Suprapubic skin (tissue), 4 donors: ENCODE data around the gene ZNF391. TPM values are rescaled to one million over a fixed set of nuclear protein-coding genes. Genes with fewer than 3 reads are reported as not detected.

Experiments used
- DNase-seq, 2 donors: peaks; one replicate each; pipeline ENCODE4 v3.0.0-alpha.2; 2019; ENCODE audit warnings: low spot score in 2 of 2
- H3K27ac ChIP-seq: fragments of 200-600 bp; sonication (generic); one replicate; pipeline ENCODE4 v1.5.1; 2019
- H3K27me3 ChIP-seq: fragments of 200-600 bp; sonication (generic); one replicate; pipeline ENCODE4 v1.5.1; 2019
- H3K36me3 ChIP-seq: fragments of 200-600 bp; sonication (generic); one replicate; pipeline ENCODE4 v1.5.1; 2019
- H3K4me1 ChIP-seq: fragments of 200-600 bp; sonication (generic); one replicate; pipeline ENCODE4 v1.5.1; 2019
- H3K4me3 ChIP-seq: fragments of 200-600 bp; sonication (generic); one replicate; pipeline ENCODE4 v1.5.1; 2019; ENCODE audit warnings: mild to moderate bottlenecking
- H3K9me3 ChIP-seq: fragments of 200-600 bp; sonication (generic); one replicate; pipeline ENCODE4 v1.5.1; 2019
- EP300 ChIP-seq: sonication (generic); formaldehyde crosslinking; IDR thresholded peaks from one replicate; pipeline ENCODE4 v1.6.1; 2017; ENCODE audit warnings: antibody characterized with exemption
- POLR2A ChIP-seq, 2 donors: fragments of 450-650 bp; IDR thresholded peaks; one replicate each; pipeline ENCODE4 v1.6.1; 2017; ENCODE audit warnings: antibody characterized with exemption in 2 of 2, mild to moderate bottlenecking in 2 of 2, moderate library complexity in 2 of 2
- POLR2AphosphoS5 ChIP-seq, 3 donors: sonication (generic); formaldehyde crosslinking; IDR thresholded peaks; one replicate each; pipeline ENCODE4 v1.6.1; 2017; ENCODE audit warnings: antibody characterized with exemption in 3 of 3
- WGBS: methylation state at CpG from one replicate; pipeline ENCODE4 v1.1.5; 2018; 5-methylcytosine and 5-hydroxymethylcytosine counted together
- total RNA-seq, 4 donors: library from RNA; depleted of rRNA; stranded (reverse); fragments of >200 nt; gene quantifications; one replicate each; pipeline ENCODE4 v1.1.0, GENCODE V29; 2016
- TF ChIP-seq, protein P1 (sequence below), 2 donors: fragments of 200-600 bp in 1 of 2; fragments of 450-650 bp in 1 of 2; sonication (generic) in 1 of 2; IDR thresholded peaks; one replicate each; pipeline ENCODE4 v1.5.1; 2016 to 2019; ENCODE audit warnings: antibody characterized with exemption in 2 of 2, mild to moderate bottlenecking in 1 of 2, moderate library complexity in 1 of 2

The ZNF391 gene
- 1 to 10 TPM in 3 of 4 donors, under 1 TPM in 1; 0.23 to 1.8 (median 1.5) TPM for total RNA-seq

GRCh38 chr6:27388293-27389197 is at the start of gene ZNF391:
TSS of gene ZNF391 (plus strand) at chr6:27388759. CDS start at chr6:27400371, 11,612 bp downstream.
- Histone ChIP-seq H3K4me3 (peak within 1 kb of the TSS; percentile 72), H3K9me3 (no peaks in the 10 kb centered on the region), H3K4me1 (peaks cover 15% of the 10 kb centered on the region), H3K36me3 (no peaks in the 10 kb centered on the region), H3K27me3 (no peaks in the 10 kb centered on the region), H3K27ac (peak within 1 kb of the TSS; percentile 1)
- DNase-seq = peak; percentile 73 to 85
- TF ChIP-seq, protein P1, sequence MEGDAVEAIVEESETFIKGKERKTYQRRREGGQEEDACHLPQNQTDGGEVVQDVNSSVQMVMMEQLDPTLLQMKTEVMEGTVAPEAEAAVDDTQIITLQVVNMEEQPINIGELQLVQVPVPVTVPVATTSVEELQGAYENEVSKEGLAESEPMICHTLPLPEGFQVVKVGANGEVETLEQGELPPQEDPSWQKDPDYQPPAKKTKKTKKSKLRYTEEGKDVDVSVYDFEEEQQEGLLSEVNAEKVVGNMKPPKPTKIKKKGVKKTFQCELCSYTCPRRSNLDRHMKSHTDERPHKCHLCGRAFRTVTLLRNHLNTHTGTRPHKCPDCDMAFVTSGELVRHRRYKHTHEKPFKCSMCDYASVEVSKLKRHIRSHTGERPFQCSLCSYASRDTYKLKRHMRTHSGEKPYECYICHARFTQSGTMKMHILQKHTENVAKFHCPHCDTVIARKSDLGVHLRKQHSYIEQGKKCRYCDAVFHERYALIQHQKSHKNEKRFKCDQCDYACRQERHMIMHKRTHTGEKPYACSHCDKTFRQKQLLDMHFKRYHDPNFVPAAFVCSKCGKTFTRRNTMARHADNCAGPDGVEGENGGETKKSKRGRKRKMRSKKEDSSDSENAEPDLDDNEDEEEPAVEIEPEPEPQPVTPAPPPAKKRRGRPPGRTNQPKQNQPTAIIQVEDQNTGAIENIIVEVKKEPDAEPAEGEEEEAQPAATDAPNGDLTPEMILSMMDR (IDR thresholded peaks at IDR 0.05) = no peak
- TF ChIP-seq POLR2A (IDR thresholded peaks at IDR 0.05) (no peak), POLR2AphosphoS5 (IDR thresholded peaks at IDR 0.05) (peak in 1 of 3 donors; percentile 4), EP300 (no peak)
- under 1% methylated on average over 22 of the region's 49 CpGs for WGBS

- Histone ChIP-seq H3K36me3 (no peaks in the 10 kb centered on the region), H3K27ac (no peak overlapping the region), H3K27me3 (no peaks in the 10 kb centered on the region), H3K9me3 (peaks cover 4% of the 10 kb centered on the region), H3K4me3 (no peak overlapping the region), H3K4me1 (no peaks in the 10 kb centered on the region)
- WGBS = 77% methylated on average over 4 of the region's 4 CpGs
- no peak for DNase-seq
- TF ChIP-seq EP300 (no peak), POLR2A (IDR thresholded peaks at IDR 0.05) (no peak), POLR2AphosphoS5 (IDR thresholded peaks at IDR 0.05) (no peak)
- TF ChIP-seq, protein P1 (IDR thresholded peaks at IDR 0.05) = no peak
Observed at GRCh38 chr6:27352850-27353249, 35.7 kb upstream of the ZNF391 start.

GRCh38 chr6:27358786-27359185 is 29.8 kb upstream of the ZNF391 start:
- no peak overlapping the region for H3K27ac ChIP-seq
- no peaks in the 10 kb centered on the region for H3K27me3 ChIP-seq
- peaks cover 22% of the 10 kb centered on the region for H3K9me3 ChIP-seq
- peaks cover 21% of the 10 kb centered on the region for H3K36me3 ChIP-seq
- H3K4me3 ChIP-seq = no peak overlapping the region
- no peaks in the 10 kb centered on the region for H3K4me1 ChIP-seq
- DNase-seq = no peak
- 75% methylated on average over 2 of the region's 2 CpGs for WGBS
- TF ChIP-seq EP300 (no peak), POLR2A (IDR thresholded peaks at IDR 0.05) (no peak), POLR2AphosphoS5 (IDR thresholded peaks at IDR 0.05) (no peak)
- TF ChIP-seq, protein P1 (IDR thresholded peaks at IDR 0.05) = no peak

DNA sequence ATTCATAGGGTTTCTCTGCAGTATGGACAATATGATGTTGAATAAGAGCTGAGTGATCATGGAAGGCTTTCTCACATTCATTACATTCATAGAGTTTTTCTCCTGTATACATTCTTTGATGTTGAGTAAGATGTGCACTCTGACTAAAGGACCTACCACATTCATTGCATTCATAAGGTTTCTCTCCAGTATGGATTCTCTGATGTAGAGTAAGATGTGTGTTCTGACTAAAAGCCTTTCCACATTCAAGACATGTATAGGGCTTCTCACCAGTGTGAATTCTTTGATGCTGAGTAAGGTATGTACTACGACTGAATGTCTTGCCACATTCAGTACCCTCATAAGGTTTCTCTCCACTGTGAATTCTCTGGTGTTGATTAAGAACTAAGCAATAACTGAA is 29.3 kb upstream of the ZNF391 start:
- no peaks in the 10 kb centered on the region for H3K4me1 ChIP-seq
- H3K36me3 ChIP-seq = peaks cover 21% of the 10 kb centered on the region
- 92% methylated on average over 1 of the region's 1 CpG for WGBS
- H3K9me3 ChIP-seq = peaks cover 22% of the 10 kb centered on the region
- H3K4me3 ChIP-seq = no peak overlapping the region
- no peaks in the 10 kb centered on the region for H3K27me3 ChIP-seq
- no peak for TF ChIP-seq POLR2AphosphoS5 (IDR thresholded peaks at IDR 0.05)
- TF ChIP-seq EP300 = no peak
- no peak overlapping the region for H3K27ac ChIP-seq
- no peak for DNase-seq

- Histone ChIP-seq H3K4me3 (no peak overlapping the region), H3K9me3 (peaks cover 4% of the 10 kb centered on the region), H3K27me3 (no peaks in the 10 kb centered on the region), H3K36me3 (peaks cover 13% of the 10 kb centered on the region), H3K4me1 (no peaks in the 10 kb centered on the region), H3K27ac (no peak overlapping the region)
- TF ChIP-seq, protein P1 (IDR thresholded peaks at IDR 0.05) = no peak
- TF ChIP-seq EP300 = no peak
- DNase-seq = no peak
- WGBS = 94% methylated on average over 5 of the region's 5 CpGs
Observed at GRCh38 chr6:27368202-27368601, 20.4 kb upstream of the ZNF391 start.
